Esophagus muscularis mucosa (tissue), 4 donors: ENCODE results near the gene GALM.

Experiments used
- CTCF ChIP-seq, 3 experiments: fragments of 200-600 bp in 2 of 3; fragments of 450-650 bp in 1 of 3; sonication (generic) in 2 of 3; IDR thresholded peaks; one replicate each; pipeline ENCODE4 v1.5.1; 2017 to 2019; ENCODE audit warnings: antibody characterized with exemption in 3 of 3, mild to moderate bottlenecking in 2 of 3, moderate library complexity in 1 of 3
- EP300 ChIP-seq: sonication (generic); formaldehyde crosslinking; IDR thresholded peaks from one replicate; pipeline ENCODE4 v1.6.1; 2017; ENCODE audit warnings: antibody characterized with exemption
- POLR2A ChIP-seq: fragments of 450-650 bp; IDR thresholded peaks from one replicate; pipeline ENCODE4 v1.6.1; 2017; ENCODE audit warnings: antibody characterized with exemption, moderate library complexity, mild to moderate bottlenecking, low read depth
- POLR2AphosphoS5 ChIP-seq, 2 donors: sonication (generic); formaldehyde crosslinking; IDR thresholded peaks; one replicate each; pipeline ENCODE4 v1.6.1; 2017; ENCODE audit warnings: antibody characterized with exemption in 2 of 2

- no peak for TF ChIP-seq CTCF (IDR thresholded peaks at IDR 0.05)
- TF ChIP-seq POLR2AphosphoS5 (IDR thresholded peaks at IDR 0.05), result no peak
- no peak for TF ChIP-seq POLR2A
- no peak for TF ChIP-seq EP300
Observed at GRCh38 chr2:38763228-38763627, 97.3 kb downstream of the GALM start.
